ENCODE data around the gene LYPD3.
"Not testable (repeated sequence)": the region's sequence is repeated elsewhere in the genome, so short reads cannot be mapped to it uniquely, and the experiment has no call there.

The LYPD3 gene

DNA sequence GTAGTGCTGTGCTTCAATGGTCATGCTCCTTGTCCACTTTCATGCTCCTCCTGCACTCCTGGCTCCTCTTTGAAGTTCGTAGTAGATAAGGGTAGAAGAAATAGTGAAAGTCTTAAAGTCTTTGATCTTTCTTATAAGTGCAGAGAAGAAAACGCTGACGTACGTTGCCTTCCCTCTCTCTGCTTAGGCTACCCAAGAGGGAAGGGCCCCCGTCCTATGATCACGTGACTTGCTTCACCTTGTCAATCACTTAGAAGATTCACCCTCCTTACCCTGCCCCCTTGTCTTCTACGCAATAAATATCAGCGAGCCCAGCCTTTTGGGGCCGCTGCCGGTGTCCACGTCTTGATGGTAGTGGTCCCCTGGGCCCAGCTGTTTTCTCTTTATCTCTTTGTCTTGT lies 28.1 kb downstream of the LYPD3 start:
- DNase-seq (ENCODE audit: extremely low read depth in 1 of 2, low read depth in 1 of 2): not testable (repeated sequence)

GRCh38 chr19:43435775-43436174 lies 29.6 kb downstream of the LYPD3 start:
- no peak for DNase-seq (ENCODE audit: extremely low read depth in 1 of 2, low read depth in 1 of 2)

GRCh38 chr19:43433689-43434088 lies 31.7 kb downstream of the LYPD3 start:
- DNase-seq (ENCODE audit: extremely low read depth in 1 of 2, low read depth in 1 of 2): no peak

DNA sequence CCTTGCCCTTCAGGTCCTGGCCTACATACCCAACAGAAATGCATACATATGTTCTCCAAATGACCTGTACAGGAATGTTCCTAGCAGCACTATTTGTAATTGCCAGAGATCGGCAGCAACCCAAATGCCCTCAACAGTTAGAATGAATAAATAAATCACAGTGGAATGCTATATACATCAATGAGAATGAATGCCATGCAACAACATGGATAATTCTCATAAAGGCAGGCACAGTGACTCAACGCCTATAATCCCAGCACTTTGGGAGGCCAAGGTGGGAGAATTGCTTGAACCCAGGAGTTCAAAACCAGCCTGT lies 32.1 kb downstream of the LYPD3 start:
- no peak for DNase-seq (ENCODE audit: extremely low read depth in 1 of 2, low read depth in 1 of 2)

GRCh38 chr19:43430976-43431375 lies 34.4 kb downstream of the LYPD3 start:
- DNase-seq (ENCODE audit: extremely low read depth in 1 of 2, low read depth in 1 of 2): no peak

GRCh38 chr19:43430142-43430710 lies 35.2 kb downstream of the LYPD3 start:
- DNase-seq (ENCODE audit: extremely low read depth in 1 of 2, low read depth in 1 of 2): no peak

GRCh38 chr19:43429395-43429794 lies 36.0 kb downstream of the LYPD3 start:
- DNase-seq (ENCODE audit: extremely low read depth in 1 of 2, low read depth in 1 of 2): no peak

DNA sequence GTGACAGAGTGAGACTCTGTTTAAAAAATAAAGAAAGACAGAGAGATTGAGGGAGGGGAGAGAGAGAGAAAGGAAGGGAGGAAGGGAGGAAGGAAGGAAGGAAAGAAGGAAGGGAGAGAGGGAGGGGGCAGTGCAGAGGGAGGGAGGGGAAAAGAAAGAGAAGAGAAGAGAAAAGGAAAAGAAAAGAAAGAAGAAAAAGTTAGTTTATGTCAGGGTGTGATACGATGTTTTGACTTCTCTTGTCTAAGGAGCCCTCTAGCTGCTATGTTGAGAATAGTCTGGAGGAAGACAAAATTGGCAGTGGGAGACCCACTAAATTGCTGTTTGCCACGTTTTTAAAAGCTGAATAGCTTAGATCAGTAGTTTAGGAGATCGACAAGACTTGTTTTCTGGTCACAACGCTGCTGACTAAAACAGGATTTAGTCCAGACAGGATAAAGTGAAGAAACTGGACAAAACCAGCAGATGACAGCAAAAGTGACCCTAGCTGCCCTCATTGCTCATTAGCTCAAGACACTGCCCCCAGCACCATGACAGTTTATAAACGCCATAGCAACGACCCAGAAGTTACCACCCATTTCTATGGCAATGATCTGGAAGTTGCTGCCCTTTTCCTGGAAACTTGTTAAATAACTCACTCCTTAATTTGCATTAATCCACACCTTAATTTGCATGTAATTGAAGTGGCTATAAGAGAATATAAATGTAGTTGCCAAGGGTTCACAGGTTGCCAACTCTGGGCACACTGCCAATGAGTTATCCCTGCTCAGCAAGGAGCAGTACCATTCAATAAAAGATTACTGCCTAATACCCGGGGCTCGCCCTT lies 39.6 kb downstream of the LYPD3 start:
- DNase-seq (ENCODE audit: extremely low read depth in 1 of 2, low read depth in 1 of 2): no peak

DNA sequence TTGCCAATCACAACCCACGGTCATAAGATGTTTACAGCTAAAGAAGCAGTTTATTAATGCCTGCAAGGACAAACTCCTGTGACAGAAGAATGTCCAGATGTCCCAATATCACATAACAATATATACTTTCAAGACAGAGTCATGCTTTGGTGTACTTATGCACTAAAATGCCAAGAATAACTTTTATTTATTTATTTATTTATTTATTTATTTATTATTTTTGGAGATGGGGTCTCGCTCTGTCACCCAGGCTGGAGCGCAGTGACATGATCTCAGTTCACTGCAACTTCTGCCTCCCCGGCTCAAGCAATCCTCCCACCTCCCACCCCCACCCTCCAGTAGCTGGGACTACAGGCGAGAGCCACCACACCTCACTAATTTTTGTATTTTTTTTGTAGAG lies 41.6 kb downstream of the LYPD3 start:
- no peak for DNase-seq (ENCODE audit: extremely low read depth in 1 of 2, low read depth in 1 of 2)

DNA sequence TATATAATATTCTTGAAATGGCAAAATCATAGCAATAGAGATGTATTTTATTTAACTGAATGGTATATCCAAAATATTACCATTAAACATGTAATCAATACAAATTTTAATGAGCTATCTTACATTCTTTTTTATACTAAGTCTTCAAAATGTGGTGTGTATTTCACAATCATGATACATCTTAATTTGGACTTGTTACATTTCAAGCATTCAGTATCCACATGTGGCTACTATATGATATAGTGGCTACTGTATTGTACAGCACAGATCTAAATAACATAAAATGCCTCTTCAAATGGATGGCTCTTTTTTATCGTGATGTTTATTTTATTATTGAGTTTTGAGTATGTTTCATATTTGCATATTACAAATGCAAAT lies 42.7 kb downstream of the LYPD3 start:
- DNase-seq (ENCODE audit: extremely low read depth in 1 of 2, low read depth in 1 of 2): no peak

DNA sequence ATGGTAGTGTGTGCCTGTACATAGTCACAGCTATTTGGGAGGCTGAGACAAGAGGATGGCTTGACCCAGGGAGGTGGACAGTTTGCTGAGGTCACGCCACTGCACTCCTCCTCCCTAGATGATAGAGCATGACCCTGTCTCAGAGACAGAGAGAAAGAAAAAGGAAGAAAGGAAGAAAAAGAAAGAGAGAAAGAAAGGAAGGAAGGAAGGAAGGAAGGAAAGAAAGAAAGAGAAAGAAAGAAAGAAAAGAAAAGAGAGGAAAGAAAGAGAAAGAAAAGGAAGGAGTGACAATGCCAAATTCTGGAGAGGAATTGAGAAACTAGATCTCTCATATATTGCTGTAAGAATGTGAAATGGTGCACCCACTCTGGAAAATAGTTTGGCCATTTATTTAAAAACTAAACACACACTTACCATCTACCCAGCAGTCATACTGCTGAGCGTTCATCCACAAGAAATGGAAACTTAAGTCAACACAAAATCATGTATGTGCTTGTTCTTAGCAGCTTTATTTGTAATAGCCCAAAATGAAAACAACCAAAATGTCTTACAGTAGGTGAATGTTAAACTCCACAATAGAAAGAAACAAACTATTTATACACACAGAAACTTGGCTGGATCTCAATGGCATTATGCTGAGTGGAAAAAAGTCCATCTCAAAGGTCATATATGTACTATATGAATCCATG lies 43.3 kb downstream of the LYPD3 start:
- no peak for DNase-seq (ENCODE audit: extremely low read depth in 1 of 2, low read depth in 1 of 2)

DNA sequence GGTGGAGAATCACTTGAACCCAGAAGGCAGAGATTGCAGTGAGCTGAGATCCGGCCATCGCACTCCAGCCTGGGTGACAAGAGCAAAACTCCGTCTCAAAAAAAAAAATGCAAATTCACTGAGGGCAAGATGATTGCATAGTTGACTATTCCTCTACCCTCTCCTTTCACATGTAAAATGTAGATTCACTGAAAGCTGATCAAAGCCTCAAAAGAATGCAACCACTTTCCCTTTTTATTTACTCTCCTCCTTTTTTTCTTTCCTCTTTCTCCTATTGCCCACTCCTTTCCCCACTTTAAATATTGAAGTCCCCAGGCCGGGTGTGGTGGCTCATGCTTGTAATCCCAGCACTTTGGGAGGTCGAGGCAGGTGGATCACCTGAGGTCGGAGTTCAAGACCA lies 44.5 kb downstream of the LYPD3 start:
- no peak for DNase-seq (ENCODE audit: extremely low read depth in 1 of 2, low read depth in 1 of 2)

DNA sequence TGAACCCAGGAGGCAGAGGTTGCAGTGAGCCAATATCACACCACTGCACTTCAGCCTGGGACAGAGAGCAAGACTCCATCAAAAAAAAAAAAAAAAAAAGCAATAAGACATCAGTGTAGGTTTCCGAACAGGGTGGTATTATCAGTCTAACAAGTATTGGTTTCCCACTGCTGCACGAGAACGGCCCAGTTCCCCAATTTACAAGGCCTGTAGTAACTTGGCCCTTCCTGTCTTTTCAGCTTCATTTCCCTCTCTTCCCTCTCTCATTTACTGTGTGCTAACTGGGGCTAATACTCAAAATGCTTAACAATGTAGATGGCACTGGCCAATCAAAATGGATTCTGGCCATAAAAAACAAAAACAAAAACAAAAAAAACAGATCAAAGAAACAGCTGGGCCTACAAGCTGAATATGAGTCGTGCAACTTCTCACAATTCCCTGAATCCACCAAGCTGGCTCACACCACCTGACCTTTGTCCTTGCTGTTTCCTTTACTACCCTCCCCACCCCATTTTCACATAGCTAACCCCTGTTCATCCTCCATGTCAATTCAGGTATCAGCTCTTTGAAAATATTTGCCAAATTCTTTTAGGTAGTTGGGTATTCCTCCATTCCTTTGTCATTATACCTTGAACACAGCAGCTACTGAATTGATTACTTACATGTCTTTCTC lies 48.3 kb downstream of the LYPD3 start:
- no peak for DNase-seq (ENCODE audit: extremely low read depth in 1 of 2, low read depth in 1 of 2)

DNA sequence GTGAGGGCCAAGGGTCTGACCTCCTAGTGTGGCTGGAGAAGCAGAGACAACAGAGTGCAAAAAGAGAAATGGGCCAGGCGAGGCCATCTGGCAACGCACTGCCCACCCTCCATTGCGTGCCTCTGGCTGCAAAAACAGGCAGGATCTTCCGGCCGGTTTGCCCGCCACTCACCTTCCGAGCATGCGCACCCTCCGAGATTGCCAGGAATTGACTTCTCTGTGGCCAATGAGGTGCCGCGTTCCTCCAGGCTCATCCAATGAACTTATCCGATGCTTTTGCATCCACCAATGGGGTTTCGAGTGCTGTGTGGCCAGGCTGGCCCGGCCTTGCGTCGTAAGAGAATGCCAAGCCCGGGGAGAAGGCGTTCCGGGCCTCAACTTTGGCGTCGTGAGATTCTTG lies 50.9 kb downstream of the LYPD3 start, which contains the start of gene TEX101:
TEX101 (plus strand) TSS at position 337 of the 400 bp plus-strand sequence. CDS start 1,030 bp downstream, outside the sequence.
- no peak for DNase-seq (ENCODE audit: extremely low read depth in 1 of 2, low read depth in 1 of 2)

- no peak for DNase-seq (ENCODE audit: extremely low read depth in 1 of 2, low read depth in 1 of 2)
Measured at GRCh38 chr19:43412441-43412840, 53.0 kb downstream of the LYPD3 start.
